Medulla oblongata (tissue), 1 donor: ENCODE results near the gene KCNQ1.

Experiments
- DNase-seq: peaks from one replicate; pipeline ENCODE4 v3.0.0-alpha.2; 2015; ENCODE audit errors: extremely low spot score

The KCNQ1 gene

DNA sequence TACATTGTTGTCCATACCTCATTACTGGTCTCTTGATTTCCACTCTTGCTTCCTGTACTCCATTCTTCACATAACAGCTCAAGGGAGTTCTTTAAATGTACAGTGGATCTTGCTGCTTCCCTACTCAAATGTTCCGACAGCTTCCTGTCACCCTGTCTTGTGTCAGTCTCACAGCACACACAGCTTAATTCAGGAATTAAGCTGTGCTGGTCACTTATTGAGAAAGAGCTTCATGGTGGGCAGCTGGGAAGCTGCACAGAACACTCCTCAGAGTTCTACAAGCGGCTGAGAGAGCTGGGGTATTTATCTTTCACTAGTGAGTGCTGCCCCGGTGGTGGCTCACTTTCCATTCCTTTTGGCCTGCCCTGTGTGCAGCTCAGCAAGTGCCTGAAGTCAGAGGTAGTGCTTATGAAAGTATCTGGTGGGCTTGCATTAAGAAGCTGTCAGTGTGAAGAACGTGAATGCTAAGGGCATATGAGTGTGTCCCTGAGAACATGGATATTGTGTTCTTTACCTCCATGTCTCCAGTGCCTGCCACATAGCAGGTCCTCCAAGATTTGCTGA lies 206.3 kb downstream of the KCNQ1 start:
- DNase-seq, result no peak

GRCh38 chr11:2651826-2652271 lies 207.0 kb downstream of the KCNQ1 start:
- no peak for DNase-seq

DNA sequence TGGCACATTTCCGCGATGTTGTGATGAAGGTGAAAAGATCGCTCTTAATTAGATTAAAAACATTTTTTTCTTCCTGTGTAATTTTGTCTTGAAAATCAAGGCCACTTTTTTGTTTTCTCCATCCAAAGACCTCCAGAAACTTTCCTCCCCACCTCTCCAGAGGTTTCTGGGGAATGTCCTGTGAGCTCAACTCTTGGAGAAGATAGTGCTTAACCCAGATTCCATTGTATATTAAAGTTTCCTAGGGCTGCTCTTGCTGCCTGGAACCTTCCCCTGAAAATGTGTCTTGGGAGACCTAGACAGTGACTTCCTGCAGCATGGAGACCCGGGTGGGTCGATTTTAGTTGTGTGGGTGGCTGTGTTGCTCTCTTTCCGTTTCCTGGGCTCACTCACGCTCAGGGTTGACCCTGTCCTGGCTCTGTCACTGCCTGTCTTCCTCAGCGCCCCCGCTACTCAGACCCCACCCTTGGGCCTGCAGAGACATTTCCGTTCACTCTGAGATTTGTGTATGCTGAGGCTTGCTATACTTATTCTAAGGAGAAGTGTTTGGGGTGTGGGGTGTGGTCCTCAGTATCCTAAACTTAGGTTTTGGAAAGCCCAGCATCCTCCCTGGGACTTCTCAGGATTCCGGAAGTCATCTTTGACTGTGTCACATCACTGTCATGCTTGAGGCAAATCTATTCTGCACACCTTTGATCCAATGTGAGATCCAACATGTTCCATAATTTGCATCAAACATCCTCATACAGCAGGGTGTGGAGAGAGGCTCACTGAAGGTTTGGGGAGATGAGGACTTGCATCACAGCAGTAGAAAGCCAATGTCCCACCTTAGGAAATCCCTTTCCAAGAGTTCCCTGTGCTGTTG lies 207.8 kb downstream of the KCNQ1 start:
- no peak for DNase-seq

DNA sequence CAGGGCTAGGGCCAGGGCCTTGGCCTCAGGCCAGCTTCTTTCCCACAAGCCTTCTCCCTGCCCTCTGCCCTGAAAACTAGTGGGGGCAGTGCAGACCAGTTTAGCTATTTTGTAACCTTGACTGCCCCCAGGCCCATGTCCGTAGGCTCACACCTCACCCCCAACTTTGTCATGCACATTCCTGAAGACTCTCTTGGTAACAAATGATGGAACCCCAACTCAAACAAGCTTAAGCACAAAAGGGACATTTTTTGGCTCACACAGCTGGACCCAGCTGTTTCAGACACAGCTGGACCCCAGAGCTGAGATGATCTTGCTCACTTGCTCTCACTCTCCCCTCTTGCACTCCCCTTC lies 208.4 kb downstream of the KCNQ1 start:
- DNase-seq, result no peak

- no peak for DNase-seq
Measured at GRCh38 chr11:2653930-2654739, 209.3 kb downstream of the KCNQ1 start.

DNA sequence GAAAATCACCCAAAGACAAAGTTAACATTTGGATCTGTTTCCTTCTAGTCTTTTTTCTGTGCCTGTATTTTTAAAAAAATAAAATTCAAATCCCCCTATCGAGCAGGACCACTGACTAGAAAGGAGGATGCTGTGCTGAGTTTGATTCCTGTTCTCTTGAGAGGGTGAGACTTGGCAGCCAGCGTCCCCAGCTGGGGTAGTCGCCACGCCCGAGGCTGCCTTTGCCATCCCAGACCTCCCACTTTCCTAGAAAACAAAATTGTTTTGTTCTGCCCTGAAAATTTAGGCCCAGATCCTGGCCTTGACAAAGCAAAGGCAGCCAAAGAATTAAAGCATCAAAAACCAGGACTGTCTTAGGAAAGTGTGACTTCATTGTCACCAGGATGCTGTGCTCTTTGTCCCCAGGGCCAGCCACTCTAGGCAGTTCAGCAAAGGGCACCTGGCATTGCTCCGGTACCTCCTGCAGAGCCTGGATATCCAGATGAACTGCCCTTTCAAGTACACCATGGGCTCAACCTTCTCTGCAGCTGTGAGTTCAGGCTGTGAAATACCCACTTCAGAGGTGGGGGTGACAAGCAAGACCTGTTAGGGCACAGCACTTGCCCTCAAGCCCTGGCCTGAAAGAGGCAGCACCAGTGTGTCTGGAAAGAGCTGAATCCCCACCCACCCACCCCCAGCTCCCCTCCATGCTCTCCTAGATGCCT lies 210.4 kb downstream of the KCNQ1 start:
- no peak for DNase-seq

- DNase-seq, result no peak
Measured at GRCh38 chr11:2655834-2656622, 211.2 kb downstream of the KCNQ1 start.

- no peak for DNase-seq
Measured at GRCh38 chr11:2656859-2657258, 212.1 kb downstream of the KCNQ1 start.

GRCh38 chr11:2657697-2658284 lies 213.0 kb downstream of the KCNQ1 start:
- DNase-seq, result no peak

DNA sequence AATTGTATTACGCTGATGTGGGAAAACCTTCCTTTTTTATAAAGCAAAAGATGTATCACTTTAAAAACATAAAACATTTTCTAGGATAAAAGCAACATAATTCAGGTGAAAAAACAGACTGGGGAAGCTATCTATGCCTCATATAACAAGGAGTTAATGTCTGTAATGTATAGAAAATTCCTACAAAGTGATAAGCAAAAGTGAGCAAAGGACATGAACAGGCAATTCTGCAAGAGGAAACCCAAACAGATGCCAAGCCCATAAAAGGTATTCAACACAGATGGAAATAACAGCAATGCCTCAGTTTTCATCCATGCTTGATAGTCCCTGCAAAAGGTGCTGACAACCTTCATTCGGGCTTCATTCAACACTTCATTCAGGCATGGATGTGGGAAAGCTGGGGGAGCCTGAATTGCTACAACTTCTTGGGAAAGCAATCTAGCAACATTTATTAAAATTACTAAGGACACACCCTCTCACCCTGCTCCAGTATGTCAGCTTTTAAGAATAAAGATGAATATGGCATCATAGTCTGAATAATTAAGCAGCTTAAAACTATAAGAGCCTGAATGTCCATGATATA lies 215.6 kb downstream of the KCNQ1 start:
- DNase-seq, result no peak

DNA sequence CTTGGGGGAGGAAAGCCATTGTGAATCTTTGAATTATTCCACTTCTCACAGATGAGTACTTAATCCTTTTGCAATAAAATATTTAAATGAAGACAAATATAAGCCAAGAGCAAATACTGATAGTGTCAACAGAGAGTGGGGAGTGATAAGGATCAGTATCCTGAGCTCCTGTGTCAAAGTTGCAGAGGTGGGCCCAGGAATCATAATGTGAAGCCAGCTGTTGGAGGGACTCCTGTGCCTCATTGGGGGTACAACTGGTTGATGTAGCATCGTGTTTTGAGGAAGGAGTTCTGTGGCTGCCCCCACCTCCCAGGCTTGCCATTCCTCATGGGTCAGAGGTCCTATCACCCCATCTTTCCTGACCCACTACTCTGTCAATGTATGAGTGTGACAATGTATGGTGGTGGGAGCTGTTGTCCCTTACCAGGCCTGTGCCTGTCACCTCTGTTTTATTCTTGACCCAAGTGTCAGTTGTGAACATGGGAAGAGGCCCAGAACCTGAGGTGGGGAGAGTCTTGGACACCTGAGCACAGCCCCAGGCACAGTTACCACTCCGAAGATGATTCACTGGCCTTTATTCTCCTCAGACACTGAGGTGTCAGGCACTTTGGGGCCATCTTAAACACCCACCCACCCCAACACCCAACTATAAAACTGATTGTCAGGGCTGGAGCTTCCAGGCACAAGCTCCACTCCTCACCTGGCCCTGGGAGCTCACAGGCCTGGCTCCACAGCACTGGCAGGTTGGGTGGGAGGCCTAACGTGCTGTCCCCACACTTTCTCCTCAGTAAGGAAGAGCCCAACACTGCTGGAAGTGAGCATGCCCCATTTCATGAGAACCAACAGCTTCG lies 216.6 kb downstream of the KCNQ1 start:
- DNase-seq, result no peak

GRCh38 chr11:2662024-2662312 lies 217.2 kb downstream of the KCNQ1 start:
- no peak for DNase-seq

GRCh38 chr11:2662430-2663299 lies 217.9 kb downstream of the KCNQ1 start:
- no peak for DNase-seq

GRCh38 chr11:2663506-2663905 lies 218.7 kb downstream of the KCNQ1 start:
- DNase-seq, result no peak

DNA sequence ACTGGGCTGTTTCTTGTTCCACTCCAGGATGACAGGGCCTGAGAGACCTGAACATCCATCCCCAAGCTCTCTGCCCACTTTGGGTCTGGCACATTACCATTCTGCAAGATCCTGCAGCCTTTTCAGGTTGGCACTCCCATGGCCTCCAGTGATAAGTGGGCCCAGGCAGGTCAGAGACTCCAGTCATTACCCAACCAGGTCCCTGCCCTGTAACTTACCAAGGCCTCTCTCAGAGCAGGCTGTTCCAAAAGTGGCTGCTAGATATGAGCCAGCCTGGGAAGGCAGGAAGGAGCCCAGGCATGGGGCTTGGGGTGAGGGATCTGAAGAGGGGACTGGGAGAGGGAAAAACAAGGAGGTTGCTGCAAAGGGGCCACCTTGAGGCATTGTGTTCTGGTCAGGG lies 219.1 kb downstream of the KCNQ1 start:
- DNase-seq, result no peak

- no peak for DNase-seq
Measured at GRCh38 chr11:2664376-2664775, 219.6 kb downstream of the KCNQ1 start.

- no peak for DNase-seq
Measured at GRCh38 chr11:2664791-2665525, 220.2 kb downstream of the KCNQ1 start.
